Progenitor cell of endocrine pancreas (in vitro differentiated cells): ENCODE data around the gene MAPK12. TPM values are rescaled to one million over a fixed set of nuclear protein-coding genes. Genes with fewer than 3 reads are reported as not detected.

ENCODE experiments used
- DNase-seq: peaks from one replicate; pipeline ENCODE4 v3.0.0; 2021; ENCODE audit warnings: low spot score; ENCODE audit not compliant: unreplicated experiment
- H3K27ac Mint-ChIP-seq: 2 replicates; pipeline ENCODE4 v1.8.0; 2021; ENCODE audit warnings: mild to moderate bottlenecking, moderate library complexity, mixed read lengths
- H3K27me3 Mint-ChIP-seq: 2 replicates; pipeline ENCODE4 v1.8.0; 2021; ENCODE audit warnings: mixed read lengths
- H3K36me3 Mint-ChIP-seq: 2 replicates; pipeline ENCODE4 v1.8.0; 2022; ENCODE audit warnings: mixed read lengths; ENCODE audit not compliant: insufficient read depth
- H3K4me1 Mint-ChIP-seq: 2 replicates; pipeline ENCODE4 v1.8.0; 2021; ENCODE audit warnings: low read depth, mixed read lengths
- H3K4me3 Mint-ChIP-seq: 2 replicates; pipeline ENCODE4 v1.8.0; 2021; ENCODE audit warnings: low read depth, mild to moderate bottlenecking, moderate library complexity, mixed read lengths
- H3K9me3 Mint-ChIP-seq: 2 replicates; pipeline ENCODE4 v1.8.0; 2021; ENCODE audit warnings: low read depth, mixed read lengths
- CTCF ChIP-seq: fragments of 200-600 bp; sonication (generic); IDR thresholded peaks from one replicate; pipeline ENCODE4 v1.5.0; 2021; ENCODE audit warnings: antibody characterized with exemption, mild to moderate bottlenecking; ENCODE audit not compliant: unreplicated experiment
- total RNA-seq: library from RNA; stranded (reverse); gene quantifications from 2 replicates; pipeline ENCODE4 v1.2.1, GENCODE V29; 2021

The MAPK12 gene
- total RNA-seq, 1 donor from 2014 or later = 53.7 TPM

GRCh38 chr22:50220603-50221409 is 40.7 kb downstream of the MAPK12 start:
- Mint-ChIP-seq H3K4me3 (no peak overlapping the region), H3K27me3 (no peaks in the 10 kb centered on the region), H3K4me1 (no peaks in the 10 kb centered on the region), H3K9me3 (no peaks in the 10 kb centered on the region), H3K27ac (no peak overlapping the region), H3K36me3 (peaks cover 4% of the 10 kb centered on the region)
- DNase-seq = no peak
- no peak for TF ChIP-seq CTCF

GRCh38 chr22:50219800-50220602 is 41.5 kb downstream of the MAPK12 start:
- H3K27ac Mint-ChIP-seq = peak overlapping the region; percentile 52
- no peak for DNase-seq
- H3K4me3 Mint-ChIP-seq = no peak overlapping the region
- no peaks in the 10 kb centered on the region for H3K27me3 Mint-ChIP-seq
- H3K36me3 Mint-ChIP-seq = peaks cover 4% of the 10 kb centered on the region
- no peaks in the 10 kb centered on the region for H3K9me3 Mint-ChIP-seq
- TF ChIP-seq CTCF = no peak
- H3K4me1 Mint-ChIP-seq = no peaks in the 10 kb centered on the region

- Mint-ChIP-seq H3K36me3 (peaks cover 7% of the 10 kb centered on the region), H3K27ac (no peak overlapping the region), H3K4me1 (no peaks in the 10 kb centered on the region), H3K4me3 (no peak overlapping the region), H3K27me3 (no peaks in the 10 kb centered on the region), H3K9me3 (no peaks in the 10 kb centered on the region)
- TF ChIP-seq CTCF = no peak
- DNase-seq = no peak
Observed at GRCh38 chr22:50218996-50219727, 42.3 kb downstream of the MAPK12 start.

GRCh38 chr22:50218153-50218995 is 43.1 kb downstream of the MAPK12 start:
- H3K4me1 Mint-ChIP-seq = no peaks in the 10 kb centered on the region
- H3K4me3 Mint-ChIP-seq = no peak overlapping the region
- no peak for DNase-seq
- no peak for TF ChIP-seq CTCF
- H3K27me3 Mint-ChIP-seq = no peaks in the 10 kb centered on the region
- peaks cover 9% of the 10 kb centered on the region for H3K36me3 Mint-ChIP-seq
- H3K27ac Mint-ChIP-seq = no peak overlapping the region
- no peaks in the 10 kb centered on the region for H3K9me3 Mint-ChIP-seq
